Dendritic cell treated with granulocyte-macrophage colony-stimulating factor and Interleukin-4, amounts not matched to agents 40 ng/mL and 50 ng/mL, for 4 days (primary cell): ENCODE data around the gene CHST3.
"Not testable (repeated sequence)": the region's sequence is repeated elsewhere in the genome, so short reads cannot be mapped to it uniquely, and the experiment has no call there.

Experiments
- H3K27ac Mint-ChIP-seq: one replicate; pipeline ENCODE4 v1.8.0; 2022; ENCODE audit warnings: mild to moderate bottlenecking, mixed read lengths
- H3K27me3 Mint-ChIP-seq: one replicate; pipeline ENCODE4 v1.8.0; 2022; ENCODE audit warnings: mild to moderate bottlenecking, mixed read lengths
- H3K36me3 Mint-ChIP-seq: one replicate; pipeline ENCODE4 v1.8.0; 2022; ENCODE audit warnings: low read depth, mixed read lengths
- H3K4me1 Mint-ChIP-seq: one replicate; pipeline ENCODE4 v1.8.0; 2022; ENCODE audit warnings: low read depth, mixed read lengths
- H3K4me3 Mint-ChIP-seq: one replicate; pipeline ENCODE4 v1.8.0; 2022; ENCODE audit warnings: mild to moderate bottlenecking, moderate library complexity, mixed read lengths
- H3K9me3 Mint-ChIP-seq: one replicate; pipeline ENCODE4 v1.8.0; 2022; ENCODE audit warnings: mixed read lengths
- intact Hi-C: fragments of 100-400 bp; cut with micrococcal nuclease; formaldehyde crosslinking; loops from one replicate; pipeline ENCODE4 v1.15.0; 2022

Gene CHST3

GRCh38 chr10:71964098-71964742 lies at the start of gene CHST3:
Gene CHST3 (plus strand): TSS chr10:71964395. CDS start chr10:72005843, 41,448 bp downstream.
- no peaks in the 10 kb centered on the region for H3K36me3 Mint-ChIP-seq
- H3K9me3 Mint-ChIP-seq, result no peaks in the 10 kb centered on the region
- H3K4me1 Mint-ChIP-seq, result peaks cover 7% of the 10 kb centered on the region
- intact Hi-C loops, result no loop called here
- H3K27ac Mint-ChIP-seq, result no peak within 1 kb of the TSS
- H3K27me3 Mint-ChIP-seq, result peaks cover 72% of the 10 kb centered on the region
- peak within 1 kb of the TSS; percentile 47 for H3K4me3 Mint-ChIP-seq

- Mint-ChIP-seq H3K36me3 (no peaks in the 10 kb centered on the region), H3K27ac (no peak overlapping the region)
- intact Hi-C loops, result no loop called here
Observed at GRCh38 chr10:71916827-71917226, 47.4 kb upstream of the CHST3 start.

GRCh38 chr10:71918992-71919391 lies 45.2 kb upstream of the CHST3 start:
- H3K27me3 Mint-ChIP-seq, result peaks cover 8% of the 10 kb centered on the region
- no peaks in the 10 kb centered on the region for H3K36me3 Mint-ChIP-seq
- H3K27ac Mint-ChIP-seq, result no peak overlapping the region
- peaks cover 10% of the 10 kb centered on the region for H3K4me1 Mint-ChIP-seq
- intact Hi-C loops, result no loop called here
- H3K4me3 Mint-ChIP-seq, result no peak overlapping the region
- H3K9me3 Mint-ChIP-seq, result no peaks in the 10 kb centered on the region

More at GRCh38 chr10:71916827-71917226, 47.4 kb upstream of the CHST3 start:
- Mint-ChIP-seq H3K27me3 (peaks cover 10% of the 10 kb centered on the region), H3K4me1 (peaks cover 10% of the 10 kb centered on the region), H3K9me3 (no peaks in the 10 kb centered on the region), H3K4me3 (no peak overlapping the region)

GRCh38 chr10:71919956-71920539 lies 44.1 kb upstream of the CHST3 start:
- intact Hi-C loops, H3K9me3 Mint-ChIP-seq, H3K4me3 Mint-ChIP-seq, H3K27ac Mint-ChIP-seq, H3K36me3 Mint-ChIP-seq: not testable (repeated sequence)
- Mint-ChIP-seq H3K4me1 (peaks cover 10% of the 10 kb centered on the region), H3K27me3 (peaks cover 10% of the 10 kb centered on the region)

- Mint-ChIP-seq H3K4me3 (no peak overlapping the region), H3K27ac (no peak overlapping the region), H3K27me3 (peaks cover 11% of the 10 kb centered on the region), H3K36me3 (no peaks in the 10 kb centered on the region), H3K4me1 (peaks cover 10% of the 10 kb centered on the region), H3K9me3 (no peaks in the 10 kb centered on the region)
- intact Hi-C loops, result no loop called here
Observed at GRCh38 chr10:71920540-71921323, 43.5 kb upstream of the CHST3 start.

- intact Hi-C loops, result no loop called here
- peaks cover 11% of the 10 kb centered on the region for H3K27me3 Mint-ChIP-seq
Observed at GRCh38 chr10:71921324-71922027, 42.7 kb upstream of the CHST3 start.

GRCh38 chr10:71923138-71923692 lies 41.0 kb upstream of the CHST3 start:
- Mint-ChIP-seq H3K36me3 (no peaks in the 10 kb centered on the region), H3K4me1 (peaks cover 10% of the 10 kb centered on the region), H3K4me3 (no peak overlapping the region), H3K27ac (no peak overlapping the region), H3K27me3 (peaks cover 15% of the 10 kb centered on the region), H3K9me3 (no peaks in the 10 kb centered on the region)
- intact Hi-C loops, result no loop called here

More at GRCh38 chr10:71921324-71922027, 42.7 kb upstream of the CHST3 start:
- Mint-ChIP-seq H3K4me3 (no peak overlapping the region), H3K36me3 (no peaks in the 10 kb centered on the region), H3K27ac (no peak overlapping the region), H3K4me1 (peaks cover 10% of the 10 kb centered on the region), H3K9me3 (no peaks in the 10 kb centered on the region)

GRCh38 chr10:71924771-71925170 lies 39.4 kb upstream of the CHST3 start:
- H3K4me3 Mint-ChIP-seq, result no peak overlapping the region

GRCh38 chr10:71927159-71927558 lies 37.0 kb upstream of the CHST3 start:
- H3K4me1 Mint-ChIP-seq, result no peaks in the 10 kb centered on the region
- intact Hi-C loops, result no loop called here
- H3K4me3 Mint-ChIP-seq, result no peak overlapping the region
- H3K27me3 Mint-ChIP-seq, result peaks cover 12% of the 10 kb centered on the region
- H3K36me3 Mint-ChIP-seq, result no peaks in the 10 kb centered on the region
- no peak overlapping the region for H3K27ac Mint-ChIP-seq
- peaks cover 4% of the 10 kb centered on the region for H3K9me3 Mint-ChIP-seq

More at GRCh38 chr10:71924771-71925170, 39.4 kb upstream of the CHST3 start:
- Mint-ChIP-seq H3K27me3 (peaks cover 12% of the 10 kb centered on the region), H3K36me3 (no peaks in the 10 kb centered on the region), H3K4me1 (peaks cover 10% of the 10 kb centered on the region), H3K27ac (no peak overlapping the region), H3K9me3 (no peaks in the 10 kb centered on the region)
- intact Hi-C loops, result no loop called here

GRCh38 chr10:71927776-71928592 lies 36.2 kb upstream of the CHST3 start:
- Mint-ChIP-seq H3K27ac (no peak overlapping the region), H3K36me3 (no peaks in the 10 kb centered on the region), H3K4me3 (no peak overlapping the region), H3K27me3 (peaks cover 13% of the 10 kb centered on the region), H3K4me1 (no peaks in the 10 kb centered on the region), H3K9me3 (peaks cover 12% of the 10 kb centered on the region)
- intact Hi-C loops, result no loop called here

GRCh38 chr10:71931295-71931694 lies 32.9 kb upstream of the CHST3 start:
- H3K4me3 Mint-ChIP-seq, result no peak overlapping the region
- intact Hi-C loops, result no loop called here
- H3K9me3 Mint-ChIP-seq, result peaks cover 34% of the 10 kb centered on the region
- H3K27me3 Mint-ChIP-seq, result peaks cover 10% of the 10 kb centered on the region
- no peak overlapping the region for H3K27ac Mint-ChIP-seq
- H3K36me3 Mint-ChIP-seq, result no peaks in the 10 kb centered on the region
- H3K4me1 Mint-ChIP-seq, result no peaks in the 10 kb centered on the region

GRCh38 chr10:71933651-71934050 lies 30.5 kb upstream of the CHST3 start:
- Mint-ChIP-seq H3K4me1 (no peaks in the 10 kb centered on the region), H3K36me3 (no peaks in the 10 kb centered on the region), H3K27me3 (peaks cover 6% of the 10 kb centered on the region), H3K27ac (no peak overlapping the region), H3K4me3 (no peak overlapping the region), H3K9me3 (peaks cover 50% of the 10 kb centered on the region)
- intact Hi-C loops, result no loop called here

- peaks cover 78% of the 10 kb centered on the region for H3K9me3 Mint-ChIP-seq
- H3K27ac Mint-ChIP-seq, result no peak overlapping the region
- no peaks in the 10 kb centered on the region for H3K27me3 Mint-ChIP-seq
- H3K4me1 Mint-ChIP-seq, result no peaks in the 10 kb centered on the region
- no peaks in the 10 kb centered on the region for H3K36me3 Mint-ChIP-seq
- intact Hi-C loops, result no loop called here
- no peak overlapping the region for H3K4me3 Mint-ChIP-seq
Observed at GRCh38 chr10:71938211-71938610, 26.0 kb upstream of the CHST3 start.
